Psoas muscle (tissue), 8 donors: ENCODE data around the gene PCNX1. TPM values are rescaled to one million over a fixed set of nuclear protein-coding genes. Genes with fewer than 3 reads are reported as not detected.

Source experiments
- ATAC-seq, 4 donors: fragments of 200-7000 bp; cut with Tn5 transposase; one replicate each; pipeline ENCODE4 v1.9.1; 2020; ENCODE audit warnings: moderate library complexity in 3 of 4, mild to moderate bottlenecking in 2 of 4
- DNase-seq, 2 donors: peaks; one replicate each; pipeline ENCODE4 v3.0.0-alpha.2; 2020
- H3K27ac ChIP-seq: fragments of 200-600 bp; one replicate; pipeline ENCODE4 v1.8.0; 2022
- H3K27me3 ChIP-seq, 3 donors: fragments of 200-600 bp in 1 of 3; one replicate each; pipeline versions ENCODE4 v1.6.1 to v1.8.0; 2013 to 2022; ENCODE audit warnings: low read length in 2 of 3, mild to moderate bottlenecking in 2 of 3, moderate library complexity in 1 of 3; ENCODE audit not compliant: insufficient read depth in 3 of 3
- H3K36me3 ChIP-seq, 2 donors: fragments of 200-600 bp in 1 of 2; one replicate each; pipeline versions ENCODE4 v1.6.1 to v1.8.0; 2013 to 2022; ENCODE audit warnings: low read depth in 1 of 2, mild to moderate bottlenecking in 1 of 2, moderate library complexity in 1 of 2; ENCODE audit not compliant: insufficient read depth in 1 of 2
- H3K4me1 ChIP-seq: fragments of 200-600 bp; one replicate; pipeline ENCODE4 v1.8.0; 2022
- H3K4me3 ChIP-seq: fragments of 200-600 bp; one replicate; pipeline ENCODE4 v1.8.0; 2022; ENCODE audit warnings: mild to moderate bottlenecking
- H3K9me3 ChIP-seq: fragments of 200-600 bp; one replicate; pipeline ENCODE4 v1.8.0; 2022
- CTCF ChIP-seq: fragments of 200-600 bp; IDR thresholded peaks from one replicate; pipeline ENCODE4 v1.8.0; 2022; ENCODE audit warnings: antibody characterized with exemption
- WGBS, 3 donors: extraction: QIAGEN DNeasy Blood & Tissue Kit; methylation state at CpG; one replicate each; pipeline versions ENCODE4 v1.1.6 to v1.1.7; 2013; 5-methylcytosine and 5-hydroxymethylcytosine counted together
- intact Hi-C, 2 donors: fragments of 100-400 bp; cut with DNase I; formaldehyde crosslinking; loops; one replicate each; pipeline versions ENCODE4 v1.11.0 to v1.14.2; 2022
- polyA plus RNA-seq, 3 donors: library from polyadenylated mRNA; stranded (reverse); fragments of 200-250 nt; gene quantifications; one replicate each; pipeline ENCODE4 v1.2.3, GENCODE V29; 2013
- total RNA-seq, 4 donors: library from RNA; stranded (reverse); fragmentation: NEBNext Ultra II Directional in 2 of 4; extraction: Animal tissue kit (Norgen Biotek cat#: 25700) in 2 of 4; gene quantifications; one replicate each; pipeline versions ENCODE4 v1.2.1 to v1.2.4, GENCODE V29; 2021 to 2023
- donor health status: healthy with polysubstance abuse.
- donor health status: DM: no; HTN: no; CAD: no; lungs with moderate emphysema.
- donor health status: Bipolar disorder and iron deficiency.
- donor health status: healthy.
- donor health status: DM: yes; HTN: yes; CAD: no.
- donor health status: DM: no; HTN: no; CAD: no.
- donor health status: DM: no; HTN: no; CAD: no.
- donor health status: DM: yes; HTN: yes; CAD: no.

The PCNX1 gene
- total and polyA plus RNA-seq, 7 donors: 5.2 to 48.1 (median 29.1) TPM

GRCh38 chr14:70920608-70921007, 13.3 kb downstream of the PCNX1 start:
- intact Hi-C loops: no loop called here
- Histone ChIP-seq H3K4me3 (no peak overlapping the region), H3K27me3 (no peaks in the 10 kb centered on the region), H3K9me3 (no peaks in the 10 kb centered on the region), H3K36me3 (no peaks in the 10 kb centered on the region), H3K4me1 (peaks cover 45% of the 10 kb centered on the region), H3K27ac (no peak overlapping the region)
- ATAC-seq (peak in 1 of 4 donors; percentile 36), DNase-seq (no peak)
- 88 to 95% (median 93%) methylated on average over 1 of the region's 1 CpG for WGBS, 3 donors
- TF ChIP-seq CTCF: no peak

GRCh38 chr14:70921669-70922068, 14.4 kb downstream of the PCNX1 start:
- no peaks in the 10 kb centered on the region for H3K9me3 ChIP-seq
- DNase-seq: no peak
- H3K36me3 ChIP-seq: no peaks in the 10 kb centered on the region
- H3K4me1 ChIP-seq: peaks cover 45% of the 10 kb centered on the region
- TF ChIP-seq CTCF: no peak
- H3K27ac ChIP-seq: no peak overlapping the region
- 90 to 97% (median 93%) methylated on average over 1 of the region's 1 CpG for WGBS, 3 donors
- no peak overlapping the region for H3K4me3 ChIP-seq
- intact Hi-C loops: no loop called here
- ATAC-seq: no peak
- H3K27me3 ChIP-seq: no peaks in the 10 kb centered on the region

- no peaks in the 10 kb centered on the region for H3K27me3 ChIP-seq
- no peaks in the 10 kb centered on the region for H3K9me3 ChIP-seq
- 83 to 87% (median 84%) methylated on average over 2 of the region's 2 CpGs for WGBS, 3 donors
- ATAC-seq (no peak), DNase-seq (no peak)
- peaks cover 46% of the 10 kb centered on the region for H3K4me1 ChIP-seq
- H3K36me3 ChIP-seq: no peaks in the 10 kb centered on the region
- intact Hi-C loops: no loop called here
- no peak overlapping the region for H3K27ac ChIP-seq
- no peak for TF ChIP-seq CTCF
- H3K4me3 ChIP-seq: no peak overlapping the region
Measured at GRCh38 chr14:70924521-70924920, 17.3 kb downstream of the PCNX1 start.

- intact Hi-C loops: no loop called here
- DNase-seq (no peak), ATAC-seq (no peak)
- Histone ChIP-seq H3K27ac (no peak overlapping the region), H3K36me3 (no peaks in the 10 kb centered on the region), H3K4me1 (peaks cover 30% of the 10 kb centered on the region), H3K27me3 (no peaks in the 10 kb centered on the region), H3K9me3 (no peaks in the 10 kb centered on the region), H3K4me3 (no peak overlapping the region)
- WGBS, 3 donors: 71 to 81% (median 73%) methylated on average over 5 of the region's 5 CpGs
- TF ChIP-seq CTCF: no peak
Measured at GRCh38 chr14:70926235-70926830, 19.1 kb downstream of the PCNX1 start.

- Histone ChIP-seq H3K4me1 (peaks cover 42% of the 10 kb centered on the region), H3K4me3 (no peak overlapping the region), H3K36me3 (no peaks in the 10 kb centered on the region), H3K9me3 (no peaks in the 10 kb centered on the region), H3K27me3 (no peaks in the 10 kb centered on the region), H3K27ac (no peak overlapping the region)
- intact Hi-C loops: no loop called here
- DNase-seq: no peak
- no peak for ATAC-seq
- no peak for TF ChIP-seq CTCF
Measured at GRCh38 chr14:70931008-70931407, 23.7 kb downstream of the PCNX1 start.
